Medulla oblongata (tissue), 1 donor: ENCODE data around the gene SUCLG1.

Source experiments
- DNase-seq: peaks from one replicate; pipeline ENCODE4 v3.0.0-alpha.2; 2015; ENCODE audit errors: extremely low spot score

SUCLG1 gene

GRCh38 chr2:84461310-84461709 is 2.2 kb upstream of the SUCLG1 start:
- DNase-seq, result no peak

- no peak for DNase-seq
Observed at GRCh38 chr2:84460670-84461069, 1.6 kb upstream of the SUCLG1 start.

GRCh38 chr2:84459944-84460429 is 907 bp upstream of the SUCLG1 start:
- no peak for DNase-seq

DNA sequence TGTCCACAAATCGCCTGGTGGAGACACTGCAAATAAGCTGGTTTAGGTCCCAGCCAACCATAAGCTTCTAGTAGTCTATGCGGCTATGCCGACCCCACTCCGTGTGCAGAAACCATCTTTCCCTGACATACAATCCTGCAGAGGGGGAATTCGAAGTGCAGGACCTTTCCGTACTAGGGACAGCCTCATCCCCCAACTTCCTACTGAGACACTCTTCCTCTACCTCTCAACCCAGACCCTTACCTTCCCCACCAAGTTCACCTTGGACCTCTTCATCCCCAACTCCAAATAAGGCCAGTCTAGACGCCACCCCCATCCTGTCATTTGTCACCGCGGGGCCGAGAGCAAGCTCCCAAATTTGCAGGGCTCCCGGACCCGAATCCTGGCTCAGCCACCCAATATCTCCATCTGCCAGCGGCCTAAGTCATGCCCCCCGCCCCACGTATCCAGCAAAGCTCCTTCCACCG is 496 bp downstream of the SUCLG1 start:
- no peak for DNase-seq

DNA sequence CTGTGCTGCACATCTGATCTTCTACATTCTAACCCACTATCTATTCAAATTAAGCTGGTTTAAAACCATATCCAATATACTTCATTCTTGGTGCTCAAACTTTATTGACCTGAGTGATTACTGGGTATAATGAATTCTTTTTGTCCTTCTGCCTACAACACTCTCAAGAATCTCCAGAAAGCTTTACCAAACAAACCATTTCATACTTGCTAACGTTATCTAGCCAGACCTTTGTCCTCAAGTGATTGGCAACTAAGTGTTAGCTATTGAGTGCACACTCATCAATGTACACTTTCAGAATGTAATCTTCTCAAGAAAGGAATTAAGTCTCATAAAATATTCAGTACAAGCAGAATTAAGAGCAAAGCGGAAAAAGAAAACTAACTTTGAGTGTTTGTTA is 1.4 kb downstream of the SUCLG1 start:
- DNase-seq, result no peak

- no peak for DNase-seq
Observed at GRCh38 chr2:84456156-84456555, 2.9 kb downstream of the SUCLG1 start.

- DNase-seq, result no peak
Observed at GRCh38 chr2:84454581-84454980, 4.5 kb downstream of the SUCLG1 start.

- DNase-seq, result no peak
Observed at GRCh38 chr2:84452624-84453023, 6.5 kb downstream of the SUCLG1 start.

DNA sequence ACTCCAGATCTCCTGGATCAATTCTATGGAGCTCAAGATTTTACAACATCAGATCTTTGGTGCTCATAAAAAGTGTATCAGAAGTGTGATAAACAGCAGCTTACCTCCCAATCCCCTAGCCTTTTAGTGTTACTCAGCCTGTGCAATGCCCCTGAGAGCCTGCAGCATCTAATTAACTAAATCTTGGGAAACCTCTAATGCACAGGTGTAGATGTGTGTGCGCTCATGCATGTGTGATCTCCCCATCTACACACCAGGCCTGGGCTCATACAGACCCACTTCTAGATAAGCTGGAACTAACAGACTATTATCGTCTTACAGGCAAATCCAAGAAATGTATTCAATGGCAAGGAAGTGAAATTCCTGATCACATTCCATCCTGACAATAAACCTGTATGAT is 7.5 kb downstream of the SUCLG1 start:
- DNase-seq, result no peak

DNA sequence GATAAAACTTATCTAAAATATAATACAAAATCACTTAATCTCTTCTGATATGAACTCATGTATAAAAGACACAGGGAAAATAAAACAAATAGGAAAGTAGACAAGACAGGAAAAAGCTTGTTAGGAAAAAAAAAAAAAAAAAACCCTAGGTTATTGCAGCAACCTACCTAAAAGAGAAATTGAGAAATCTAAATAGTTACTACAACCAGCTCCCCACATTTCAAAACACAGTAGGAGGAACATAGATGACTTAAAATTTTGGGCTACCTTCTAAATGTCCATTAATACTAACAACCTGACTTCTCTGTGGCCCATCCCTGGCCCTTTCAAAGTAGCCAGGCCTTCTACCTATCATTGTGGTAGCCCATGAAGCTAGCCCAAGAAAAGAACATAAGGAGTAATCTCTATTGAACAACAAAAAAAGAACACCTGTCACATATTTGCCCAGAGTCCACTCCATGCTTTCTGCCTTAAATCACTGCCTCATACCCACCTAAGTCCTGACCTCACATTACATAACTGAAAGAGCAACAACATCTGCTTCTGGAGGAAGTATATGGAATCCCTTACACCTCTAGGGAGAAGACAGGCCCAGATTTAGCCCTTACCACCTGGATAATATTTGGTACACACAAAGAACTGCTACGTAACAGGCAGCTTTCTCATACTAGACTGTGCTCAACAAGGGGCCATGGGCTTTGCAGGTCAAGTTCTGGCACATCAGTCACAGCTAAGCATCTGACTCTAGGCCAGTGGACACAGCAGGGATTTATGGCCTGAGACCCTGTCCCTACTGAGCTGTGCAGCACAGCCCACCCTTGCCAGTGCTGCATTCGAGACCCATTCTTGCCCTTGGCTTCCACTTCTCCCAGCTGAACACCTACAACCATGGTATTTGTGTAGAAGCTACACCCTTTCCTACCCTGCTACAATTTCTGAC is 8.5 kb downstream of the SUCLG1 start:
- DNase-seq, result no peak

GRCh38 chr2:84449711-84450110 is 9.4 kb downstream of the SUCLG1 start:
- no peak for DNase-seq

DNA sequence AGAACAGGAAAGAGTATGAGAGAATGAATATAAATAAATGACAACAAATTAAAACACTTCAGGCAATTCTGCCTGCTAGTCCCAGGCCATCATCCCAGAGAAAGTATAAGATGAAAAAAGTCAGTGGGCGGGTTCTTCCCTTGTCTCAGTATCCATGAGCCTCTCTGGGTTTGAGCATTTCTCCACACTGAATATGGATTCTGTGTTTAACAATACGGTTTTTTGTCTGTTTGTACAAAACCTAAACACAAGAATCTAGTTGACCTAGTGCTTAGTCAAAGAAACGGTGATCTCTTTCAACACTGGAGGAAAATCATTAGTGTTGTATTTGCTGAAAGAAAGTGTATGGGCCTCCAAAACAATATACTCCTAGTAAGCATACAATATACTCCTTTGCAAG is 10.0 kb downstream of the SUCLG1 start:
- no peak for DNase-seq

DNA sequence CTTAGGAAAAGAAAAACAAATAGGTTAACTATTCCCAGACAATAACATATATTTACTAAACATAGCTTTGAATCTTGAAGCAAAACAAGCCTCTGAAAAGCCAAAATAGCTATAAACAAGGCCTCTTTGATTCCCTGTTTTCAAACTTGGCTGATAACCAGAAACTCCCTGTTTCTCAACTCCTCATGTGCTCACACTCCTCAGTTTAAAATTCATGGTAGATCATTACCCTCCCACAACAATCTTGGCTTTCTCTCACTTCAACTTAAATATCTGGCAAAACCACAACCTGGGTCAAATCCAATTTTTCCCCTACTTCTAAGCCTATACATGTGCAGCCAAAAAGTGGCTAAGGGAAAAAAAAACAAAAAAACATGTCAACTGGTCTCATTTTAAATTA is 15.6 kb downstream of the SUCLG1 start:
- DNase-seq, result peak; percentile 69

DNA sequence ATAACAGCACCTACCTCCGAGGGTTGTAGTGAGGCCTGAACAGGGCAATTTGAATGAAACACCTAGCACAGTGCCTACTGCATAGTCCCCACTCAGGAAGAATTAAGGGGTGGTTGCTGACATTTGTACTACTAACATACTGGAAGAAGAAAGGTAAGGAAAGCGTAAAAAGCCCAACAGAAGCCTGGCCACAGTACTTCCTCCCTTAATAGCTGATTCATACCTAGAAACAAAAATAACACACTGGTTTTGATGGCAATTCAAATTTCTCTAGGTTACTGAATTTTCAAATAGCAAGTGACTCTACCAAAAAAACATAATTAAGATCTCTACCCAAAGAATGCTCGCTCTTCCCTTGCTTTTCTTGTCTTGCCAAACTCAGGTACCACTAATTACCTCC is 16.2 kb downstream of the SUCLG1 start:
- no peak for DNase-seq

DNA sequence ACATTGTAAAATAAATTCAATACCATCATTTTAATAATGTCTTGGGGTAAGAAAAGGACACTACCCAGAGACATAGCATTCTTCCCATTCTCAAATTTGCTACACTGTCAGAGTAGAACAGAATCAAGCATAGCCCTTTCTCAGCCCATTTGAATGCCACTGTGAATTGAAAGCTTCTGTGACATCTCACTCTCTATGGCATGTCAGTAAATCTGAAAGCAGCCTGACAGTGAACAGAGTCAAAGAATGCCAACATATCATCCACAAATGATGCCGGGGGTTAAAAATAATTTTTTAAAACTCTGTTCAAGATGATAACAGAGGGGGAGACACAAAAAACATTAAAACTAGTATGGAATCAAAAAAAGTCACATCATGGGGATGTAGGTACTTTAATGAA is 17.6 kb downstream of the SUCLG1 start:
- no peak for DNase-seq

DNA sequence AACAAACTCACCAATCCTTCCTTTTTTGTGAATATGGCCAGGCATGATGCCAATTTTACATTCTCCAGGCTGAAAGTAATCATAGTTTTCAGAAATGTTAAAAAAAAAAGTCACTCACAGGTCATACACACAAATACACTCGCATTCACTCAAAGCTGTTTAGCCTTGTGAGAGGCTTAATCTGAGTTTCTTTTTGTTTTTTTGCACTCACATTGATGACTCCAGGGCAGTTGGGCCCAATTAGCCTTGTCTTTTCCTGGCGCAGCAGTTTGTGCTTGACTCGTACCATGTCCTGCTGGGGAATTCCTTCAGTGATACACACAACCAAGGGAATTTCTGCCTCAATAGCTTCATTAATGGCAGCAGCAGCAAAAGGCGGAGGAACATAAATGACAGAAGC is 18.0 kb downstream of the SUCLG1 start:
- DNase-seq, result no peak

- DNase-seq, result peak; percentile 83
Observed at GRCh38 chr2:84435345-84436025, 23.6 kb downstream of the SUCLG1 start.

DNA sequence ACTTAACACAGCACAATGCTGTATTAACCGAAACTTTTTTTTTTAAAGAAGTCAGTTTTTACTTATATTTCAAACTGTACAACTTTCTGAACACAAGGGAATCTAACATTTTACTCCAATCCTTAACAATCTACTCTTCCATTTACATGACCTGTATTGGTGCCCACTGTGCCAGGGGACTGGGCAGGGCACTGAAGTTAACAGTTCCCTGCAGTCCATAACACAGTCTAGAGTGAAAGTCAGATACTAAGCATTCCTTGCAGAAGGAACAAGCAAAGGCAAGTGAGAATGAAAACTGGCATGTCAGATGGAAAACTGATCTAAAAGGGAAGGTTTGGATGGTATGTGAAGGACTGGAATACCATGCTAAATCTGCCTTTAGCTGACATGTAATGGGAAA is 29.8 kb downstream of the SUCLG1 start:
- no peak for DNase-seq

GRCh38 chr2:84427235-84428138 is 31.6 kb downstream of the SUCLG1 start:
- no peak for DNase-seq

DNA sequence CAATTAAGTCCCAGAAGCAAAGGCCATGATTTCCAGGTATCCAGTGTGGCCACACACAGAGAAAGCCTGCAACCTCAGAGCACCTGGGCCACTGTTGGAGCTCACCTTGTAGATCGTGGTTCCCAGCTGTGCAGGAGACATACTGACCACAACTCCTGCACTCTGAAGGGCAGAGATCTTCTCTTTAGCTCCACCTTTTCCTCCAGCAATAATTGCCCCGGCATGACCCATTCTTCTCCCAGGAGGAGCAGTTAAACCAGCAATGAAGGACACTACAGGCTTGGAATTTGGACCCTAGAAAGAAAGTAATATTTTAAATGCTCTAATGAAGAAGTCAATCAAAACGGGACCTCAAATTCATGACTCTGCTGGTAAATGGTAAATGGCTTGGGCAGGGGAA is 33.8 kb downstream of the SUCLG1 start:
- DNase-seq, result no peak

DNA sequence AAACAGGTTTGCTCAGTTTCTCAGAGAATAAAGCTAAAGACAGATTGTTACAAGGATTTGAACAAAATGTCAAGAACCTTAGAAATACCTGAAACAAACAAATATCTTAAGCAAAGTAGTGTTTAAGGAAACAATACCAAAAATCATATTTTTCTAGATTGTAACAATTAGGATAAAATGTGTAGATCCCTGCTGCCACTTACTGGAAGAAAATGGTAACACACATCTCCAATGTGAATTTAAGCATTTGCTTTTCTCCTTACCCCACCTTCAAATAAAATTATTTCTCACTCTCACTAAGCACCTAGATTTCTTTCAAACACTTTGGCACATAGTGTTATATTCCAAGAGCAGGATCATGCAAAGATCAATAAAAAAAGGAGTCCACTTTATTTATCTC is 34.9 kb downstream of the SUCLG1 start:
- no peak for DNase-seq

- DNase-seq, result no peak
Observed at GRCh38 chr2:84421791-84422190, 37.3 kb downstream of the SUCLG1 start.
